Measurements from ENCODE around the gene ZSCAN32.

DNA sequence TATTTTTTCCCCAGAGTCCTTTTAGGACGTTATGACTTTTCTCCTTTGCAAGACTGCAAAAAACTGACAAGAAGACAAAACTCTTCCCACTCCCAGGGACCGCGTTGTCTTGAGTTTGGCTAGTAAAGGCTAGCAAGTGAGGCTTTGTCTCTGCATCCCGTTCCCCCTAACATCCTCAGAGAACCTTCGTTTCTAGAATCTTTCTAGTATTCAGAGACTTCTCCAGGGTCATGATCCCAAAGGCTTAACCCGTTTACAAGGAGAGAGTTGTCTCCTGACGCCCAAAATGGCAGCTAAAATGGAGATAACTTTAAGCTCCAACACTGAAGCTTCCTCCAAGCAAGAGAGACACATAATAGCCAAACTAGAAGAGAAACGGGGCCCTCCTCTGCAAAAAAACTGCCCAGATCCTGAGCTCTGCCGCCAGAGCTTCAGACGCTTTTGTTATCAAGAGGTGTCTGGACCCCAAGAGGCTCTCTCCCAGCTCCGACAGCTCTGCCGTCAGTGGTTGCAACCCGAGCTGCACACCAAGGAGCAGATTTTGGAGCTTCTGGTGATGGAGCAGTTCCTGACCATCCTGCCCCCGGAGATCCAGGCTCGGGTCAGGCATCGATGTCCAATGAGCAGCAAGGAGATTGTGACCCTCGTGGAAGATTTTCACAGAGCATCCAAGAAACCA, 1.1 kb upstream of the ZSCAN32 start:
- TF ChIP-seq, protein P1, sequence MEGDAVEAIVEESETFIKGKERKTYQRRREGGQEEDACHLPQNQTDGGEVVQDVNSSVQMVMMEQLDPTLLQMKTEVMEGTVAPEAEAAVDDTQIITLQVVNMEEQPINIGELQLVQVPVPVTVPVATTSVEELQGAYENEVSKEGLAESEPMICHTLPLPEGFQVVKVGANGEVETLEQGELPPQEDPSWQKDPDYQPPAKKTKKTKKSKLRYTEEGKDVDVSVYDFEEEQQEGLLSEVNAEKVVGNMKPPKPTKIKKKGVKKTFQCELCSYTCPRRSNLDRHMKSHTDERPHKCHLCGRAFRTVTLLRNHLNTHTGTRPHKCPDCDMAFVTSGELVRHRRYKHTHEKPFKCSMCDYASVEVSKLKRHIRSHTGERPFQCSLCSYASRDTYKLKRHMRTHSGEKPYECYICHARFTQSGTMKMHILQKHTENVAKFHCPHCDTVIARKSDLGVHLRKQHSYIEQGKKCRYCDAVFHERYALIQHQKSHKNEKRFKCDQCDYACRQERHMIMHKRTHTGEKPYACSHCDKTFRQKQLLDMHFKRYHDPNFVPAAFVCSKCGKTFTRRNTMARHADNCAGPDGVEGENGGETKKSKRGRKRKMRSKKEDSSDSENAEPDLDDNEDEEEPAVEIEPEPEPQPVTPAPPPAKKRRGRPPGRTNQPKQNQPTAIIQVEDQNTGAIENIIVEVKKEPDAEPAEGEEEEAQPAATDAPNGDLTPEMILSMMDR (IDR thresholded peaks at IDR 0.05; ENCODE audit: insufficient read depth, low read depth, low read length): no peak
- TF ChIP-seq EZH2 (IDR thresholded peaks at IDR 0.05; ENCODE audit: insufficient read depth, low read length): no peak

All from astrocyte (in vitro differentiated cells and primary cell).